KG1 (cell line): Measurements from ENCODE around the gene HNRNPR.
"Not testable (repeated sequence)": the region's sequence is repeated elsewhere in the genome, so short reads cannot be mapped to it uniquely, and the experiment has no call there.

Experiments
- DNase-seq: peaks from one replicate; lab custom pipeline; 2025; lab: John Stamatoyannopoulos, UW

Gene HNRNPR

DNA sequence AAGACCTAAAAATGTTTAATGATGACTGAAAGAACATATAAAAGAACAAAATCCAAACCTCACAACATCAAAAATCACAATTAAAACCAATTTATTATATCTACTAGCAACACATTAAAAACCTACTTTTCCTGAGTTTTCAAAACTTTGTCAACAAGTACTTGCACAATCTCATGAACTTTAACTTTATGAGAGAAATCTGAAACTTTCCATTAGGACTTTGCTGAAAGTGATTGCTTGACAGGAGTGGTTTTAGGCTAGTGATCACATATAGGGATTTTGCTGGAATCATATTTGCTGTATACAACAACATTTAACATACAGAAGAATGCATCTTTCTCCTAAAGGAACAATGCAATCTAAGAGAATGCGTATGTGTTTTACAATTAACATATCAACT, 13.2 kb downstream of the HNRNPR start:
- no peak for DNase-seq

DNA sequence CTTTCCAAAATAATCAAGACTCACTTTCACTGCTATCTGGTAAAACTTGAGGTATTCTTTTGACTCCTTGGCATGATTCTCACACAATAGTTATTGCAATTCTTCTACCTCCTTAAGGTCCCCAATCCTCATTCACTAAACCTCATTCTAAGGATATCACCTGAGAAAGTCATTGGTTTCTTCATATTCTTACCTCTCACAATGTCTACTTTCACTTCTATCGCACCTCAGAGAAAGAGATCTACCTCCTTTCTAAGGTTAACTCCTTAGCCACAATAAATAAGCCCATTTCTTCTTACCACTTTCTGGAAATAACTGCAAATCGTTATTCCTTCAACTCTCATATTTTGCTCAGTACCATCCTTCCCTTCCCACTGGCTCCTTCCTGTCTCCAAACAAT, 18.7 kb downstream of the HNRNPR start:
- DNase-seq: no peak

DNA sequence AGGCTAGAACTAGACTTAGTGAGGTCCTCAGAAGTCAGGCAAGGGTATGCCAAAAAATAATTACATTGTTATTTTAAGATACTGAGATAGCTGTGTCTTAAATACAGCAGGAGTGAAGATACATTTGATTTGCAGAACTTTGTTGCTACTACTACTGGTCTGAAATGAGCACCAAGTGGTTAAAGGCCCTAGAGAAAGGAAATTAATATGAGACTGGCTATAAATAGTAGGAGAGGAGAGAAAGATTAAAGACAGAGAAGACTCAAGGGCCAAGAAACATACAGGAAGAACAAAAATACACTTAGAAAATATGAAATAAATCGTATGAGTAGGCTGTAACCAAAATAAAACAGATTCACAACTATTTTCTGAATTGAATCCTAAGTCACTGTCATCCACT, 21.3 kb downstream of the HNRNPR start:
- DNase-seq: no peak

DNA sequence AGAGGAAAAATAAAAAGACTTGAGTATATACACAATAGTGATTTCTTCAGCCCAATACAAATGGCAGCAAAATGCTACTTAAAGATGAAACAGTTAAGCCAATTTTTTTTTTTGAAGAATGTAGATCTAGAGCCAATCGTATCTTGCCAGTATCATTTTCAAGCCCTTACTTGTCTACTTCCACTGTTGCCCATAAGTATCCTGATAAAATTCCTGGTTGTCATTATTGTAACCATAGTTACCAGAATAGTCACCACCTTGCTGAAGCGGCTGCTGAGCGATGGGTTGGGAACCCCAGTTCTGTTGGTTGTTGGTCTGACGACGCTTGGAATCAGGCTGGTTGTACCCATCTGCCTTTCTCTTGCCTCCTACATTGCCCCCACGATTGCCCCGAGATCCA, 33.8 kb downstream of the HNRNPR start:
- DNase-seq: not testable (repeated sequence)

DNA sequence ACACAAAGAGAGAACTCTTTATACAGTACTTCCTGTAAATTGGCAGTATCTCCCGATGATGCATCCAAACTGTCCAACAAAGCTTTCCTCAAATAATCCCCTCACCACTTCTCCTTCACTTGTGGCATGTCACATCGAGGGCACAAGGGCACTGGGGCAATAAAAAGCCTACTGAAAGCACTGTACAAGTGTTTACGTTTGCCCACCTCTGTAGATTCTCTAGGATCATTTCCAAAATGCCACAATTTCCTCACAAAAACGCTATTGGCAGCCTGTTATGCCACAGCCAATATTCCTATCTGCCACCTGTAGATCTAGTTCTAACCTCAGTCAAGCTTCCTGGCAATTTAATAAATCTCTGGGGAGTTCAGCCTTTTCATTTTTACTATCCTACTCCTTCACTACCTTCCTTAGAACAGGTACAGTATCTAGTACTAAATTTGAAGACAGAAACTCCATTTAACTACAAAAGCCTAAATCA, 39.9 kb downstream of the HNRNPR start:
- no peak for DNase-seq

DNA sequence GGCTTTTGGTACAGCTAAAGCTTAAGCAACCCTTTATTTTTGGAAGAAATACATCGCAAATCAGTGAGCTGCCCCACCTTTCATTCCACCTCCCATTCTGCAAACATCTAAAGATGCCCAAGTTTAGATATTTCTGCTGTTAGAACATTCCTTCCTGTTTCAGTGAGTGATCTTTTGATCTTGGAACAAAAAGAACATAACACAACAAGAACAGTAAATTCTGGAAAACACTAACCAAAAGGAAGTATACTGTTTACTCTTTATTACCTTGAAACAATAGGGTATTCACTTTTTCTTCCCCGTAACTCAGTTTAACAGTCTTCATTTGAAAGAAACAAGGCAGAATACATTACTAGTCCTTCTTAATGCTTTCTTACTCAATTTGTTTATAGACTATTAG, 40.6 kb downstream of the HNRNPR start:
- no peak for DNase-seq

DNA sequence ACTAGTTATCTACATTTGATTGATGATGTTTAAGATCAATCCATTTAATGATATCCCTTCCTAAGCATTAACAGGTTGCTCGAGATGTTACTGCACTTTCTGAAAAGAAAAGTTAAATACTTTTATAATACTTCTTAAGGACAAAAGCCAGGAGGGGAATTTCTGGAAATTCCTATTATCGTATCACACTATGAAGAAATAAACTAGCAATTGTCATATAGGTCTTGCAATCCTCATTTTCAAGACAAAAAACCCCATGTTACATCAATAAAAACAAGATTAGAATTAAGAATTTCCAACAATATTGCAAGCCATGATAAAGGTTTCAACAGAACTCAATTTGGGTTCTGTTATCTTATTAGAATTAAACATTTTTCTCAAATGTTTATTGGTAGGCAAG, 47.2 kb downstream of the HNRNPR start:
- no peak for DNase-seq

DNA sequence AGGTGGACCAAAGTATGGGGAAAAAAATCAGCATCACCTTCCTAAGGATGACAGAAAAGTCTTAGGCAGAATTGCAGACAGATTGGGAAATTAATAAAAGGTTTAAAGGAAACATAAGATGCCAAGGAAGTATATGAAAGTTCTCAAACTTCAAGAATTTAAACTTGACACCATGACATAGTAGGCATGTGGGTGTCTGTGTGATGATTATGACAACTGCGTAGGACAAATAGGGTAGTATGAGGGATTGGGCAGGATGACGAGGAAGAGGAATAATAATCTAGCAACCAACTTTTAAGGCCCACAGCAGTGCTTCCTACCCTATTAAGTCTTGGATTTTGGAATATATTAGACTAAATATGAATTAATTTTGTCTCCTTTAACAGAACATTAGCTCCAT, 52.4 kb downstream of the HNRNPR start:
- no peak for DNase-seq

DNA sequence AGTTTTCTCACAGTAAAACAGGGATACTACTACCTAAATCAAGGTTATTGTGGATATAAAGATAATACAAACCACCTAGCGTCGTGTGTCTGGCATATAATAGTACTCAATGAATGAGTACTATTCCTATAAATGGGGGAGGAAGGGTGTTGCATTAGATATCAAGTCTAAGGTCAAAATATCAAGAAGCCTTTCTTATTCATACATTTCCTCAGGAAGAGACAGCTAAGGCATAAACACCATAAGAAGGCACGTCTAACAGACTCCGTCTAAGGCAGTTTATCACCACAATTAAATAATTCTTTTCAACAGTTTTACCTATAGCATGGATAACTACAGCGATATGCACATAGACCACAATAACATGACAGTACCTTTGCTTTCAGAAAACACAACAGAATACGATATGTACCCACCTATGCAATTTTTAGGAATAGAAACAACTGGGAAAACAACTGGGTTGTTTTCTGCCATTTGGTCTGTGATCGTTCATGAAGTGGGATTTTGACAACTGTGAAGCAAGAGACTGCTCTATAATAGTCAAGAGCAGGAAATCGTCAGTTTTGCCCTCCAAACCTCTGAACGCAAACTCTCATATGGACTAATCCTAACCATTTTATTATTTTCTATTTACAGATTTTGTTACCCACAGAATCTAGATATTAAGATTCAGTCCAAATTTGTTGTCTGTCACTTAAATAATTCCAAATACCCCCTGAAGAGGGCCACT, 53.1 kb downstream of the HNRNPR start:
- no peak for DNase-seq

DNA sequence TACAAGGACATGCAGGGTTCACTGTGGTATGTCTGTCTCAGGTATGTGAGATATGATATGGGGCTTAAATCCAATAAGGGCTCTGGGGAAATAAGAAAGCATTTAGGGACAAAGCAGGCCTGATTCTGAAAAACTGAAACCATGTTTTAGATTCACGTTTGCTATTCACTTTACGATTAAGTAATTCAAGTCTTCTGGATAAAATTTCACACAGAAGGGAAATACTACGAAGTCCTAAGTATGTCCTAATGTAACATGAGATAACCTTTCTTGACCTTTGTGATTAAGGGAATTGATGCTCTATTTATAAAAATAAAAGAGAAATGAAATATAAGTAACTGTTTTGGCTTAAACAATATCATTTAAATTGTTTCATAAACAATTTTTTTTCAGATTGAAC, 55.4 kb downstream of the HNRNPR start:
- DNase-seq: no peak

DNA sequence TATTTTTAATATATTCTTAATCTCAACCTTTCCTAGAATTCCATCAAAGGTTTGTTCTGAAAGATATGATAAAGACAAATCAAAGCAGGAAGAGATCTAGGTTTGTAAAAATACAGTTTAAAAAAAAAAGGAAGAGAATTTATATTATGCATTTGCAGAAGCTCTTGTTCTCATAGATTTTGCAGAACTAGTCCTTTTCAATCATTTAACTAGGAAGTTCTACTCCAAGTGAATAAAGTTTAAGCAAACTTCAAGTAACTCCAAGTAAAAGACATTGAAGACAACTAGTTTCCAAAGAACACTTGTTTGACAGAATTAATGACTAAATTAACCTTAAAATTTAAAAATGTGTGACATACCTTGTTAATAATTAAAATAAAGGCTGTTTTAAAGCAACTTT, 55.9 kb downstream of the HNRNPR start:
- no peak for DNase-seq

DNA sequence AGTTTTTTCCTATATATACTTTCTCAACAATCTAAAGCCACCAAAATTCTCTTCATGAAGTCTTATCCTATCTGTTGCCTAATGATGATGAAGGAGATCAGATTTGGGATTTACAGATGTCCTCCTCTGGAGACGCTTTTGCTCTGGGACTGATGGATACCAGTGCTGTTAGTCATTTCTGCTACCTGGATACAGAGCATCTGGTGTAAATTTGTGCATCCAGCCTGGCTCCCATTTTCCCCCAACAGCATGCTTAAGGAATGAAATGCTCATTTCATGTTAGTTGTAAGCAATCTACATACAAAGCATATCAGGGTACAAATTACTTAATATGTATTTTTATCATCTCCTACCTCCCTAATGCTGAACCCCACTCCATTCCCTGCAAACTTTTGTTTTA, 57.7 kb downstream of the HNRNPR start:
- DNase-seq: no peak

DNA sequence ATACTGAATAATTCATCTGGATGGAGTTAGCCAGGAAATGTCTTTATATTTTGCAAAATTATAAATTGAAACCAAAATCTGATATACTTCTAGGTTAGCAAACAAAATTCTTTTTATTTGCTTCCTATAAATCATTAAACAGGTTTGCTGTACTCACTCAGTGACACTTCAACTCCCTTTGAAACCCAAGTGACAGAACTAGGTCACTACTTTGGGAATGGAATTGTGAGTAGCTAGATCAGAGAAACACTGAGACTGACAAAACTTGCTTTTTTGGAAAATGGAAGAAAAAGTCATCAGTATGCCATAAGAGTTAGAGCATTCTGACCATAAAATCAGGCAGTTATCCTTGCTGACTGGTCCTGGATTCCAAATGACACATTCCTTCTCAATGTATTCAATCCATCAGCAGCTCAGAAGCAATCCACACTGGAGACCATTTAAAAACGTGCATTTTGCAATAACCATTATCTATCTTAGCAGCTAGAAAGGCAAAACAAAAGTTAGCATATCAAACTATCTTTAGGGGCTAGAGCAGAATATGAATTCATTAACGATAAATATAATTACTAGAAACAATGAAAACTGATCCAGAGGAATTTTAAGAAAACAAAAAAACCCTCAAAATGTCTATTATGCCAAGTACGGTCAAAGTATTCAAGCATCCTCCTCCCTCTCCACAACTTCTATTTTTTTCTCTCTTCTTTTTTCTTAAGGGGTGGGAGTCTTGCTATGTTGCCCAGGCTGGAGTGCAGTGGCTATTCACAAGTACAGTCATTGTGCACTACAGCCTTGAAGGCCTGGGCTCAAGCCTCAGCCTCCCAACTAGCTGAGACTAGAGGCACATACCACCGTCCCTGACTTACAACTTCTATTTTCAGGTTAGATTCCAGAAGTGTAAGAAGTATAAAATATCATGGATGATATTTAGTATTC, 60.1 kb downstream of the HNRNPR start:
- no peak for DNase-seq

DNA sequence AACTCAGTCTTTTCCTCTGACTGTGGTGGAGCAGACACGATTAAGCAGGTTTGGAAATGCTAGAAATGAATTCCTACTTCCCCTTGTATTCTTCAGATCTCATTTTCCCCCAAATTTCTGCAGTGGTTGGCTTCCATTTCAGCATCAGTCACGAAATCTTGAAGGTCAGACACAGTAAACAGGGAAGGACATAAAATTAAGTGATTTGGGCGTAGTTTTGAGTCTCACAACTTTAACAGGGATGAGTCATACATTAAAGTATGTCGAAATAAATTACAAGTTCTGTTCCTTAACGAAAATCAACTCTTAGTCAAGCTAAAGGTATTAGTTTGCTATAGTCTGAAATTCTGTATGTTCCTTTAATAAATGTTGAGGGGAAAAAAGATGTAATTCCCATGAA, 61.1 kb downstream of the HNRNPR start:
- no peak for DNase-seq

DNA sequence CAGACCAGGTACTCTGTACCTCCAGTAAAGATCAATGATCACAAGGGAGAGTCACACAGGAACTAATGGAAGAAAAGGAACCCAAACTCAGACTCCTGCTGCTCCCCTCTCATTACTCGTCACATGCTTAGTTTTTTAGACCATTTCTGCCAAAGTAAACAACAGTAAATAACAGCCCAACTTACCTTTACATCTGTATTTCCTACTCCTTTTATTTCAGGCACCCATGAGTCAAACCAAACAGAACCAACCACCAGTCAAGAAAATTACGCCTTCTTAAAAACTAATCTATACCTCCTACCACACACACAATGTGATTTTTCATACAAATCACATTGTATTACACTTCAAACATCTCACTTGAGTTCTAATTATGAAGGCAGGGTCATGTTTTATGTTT, 65.4 kb downstream of the HNRNPR start:
- no peak for DNase-seq

DNA sequence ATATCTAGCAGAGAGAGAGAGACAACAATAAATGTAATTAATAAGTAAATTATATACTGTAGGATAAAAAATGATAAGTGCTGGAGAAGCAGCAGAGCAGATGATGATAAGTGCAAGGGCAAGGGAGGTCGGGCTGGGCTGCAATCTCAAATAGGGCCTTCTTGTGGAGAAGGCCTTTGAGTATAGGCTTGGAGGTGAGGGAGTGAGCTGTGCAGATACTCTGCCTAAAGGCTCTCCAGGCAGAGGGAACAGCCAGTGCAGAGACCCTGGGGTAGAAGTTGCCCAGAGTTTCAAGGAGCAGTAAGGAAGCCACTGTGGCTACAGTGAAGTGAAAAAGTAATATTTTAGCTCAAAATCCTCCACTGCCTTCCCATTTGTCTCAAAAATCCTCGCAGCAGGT, 67.6 kb downstream of the HNRNPR start:
- DNase-seq: no peak

DNA sequence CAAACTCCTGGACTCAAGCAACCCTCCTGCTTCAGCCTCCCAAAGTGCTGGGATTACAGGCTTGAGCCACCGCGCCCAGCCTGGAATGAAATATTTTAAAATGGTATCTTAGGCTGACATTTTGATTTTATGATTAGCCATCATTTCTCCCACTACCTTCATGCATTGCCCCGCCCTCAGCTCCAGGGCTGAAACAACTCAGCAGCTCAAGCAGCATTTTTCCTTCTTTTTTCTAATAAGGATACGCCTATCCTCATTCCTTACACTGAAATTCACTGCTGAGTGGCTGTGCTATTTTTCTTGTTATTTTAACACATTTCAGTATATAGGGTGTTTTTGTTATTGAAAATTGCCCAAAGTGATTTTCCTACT, 70.0 kb downstream of the HNRNPR start:
- DNase-seq: no peak

DNA sequence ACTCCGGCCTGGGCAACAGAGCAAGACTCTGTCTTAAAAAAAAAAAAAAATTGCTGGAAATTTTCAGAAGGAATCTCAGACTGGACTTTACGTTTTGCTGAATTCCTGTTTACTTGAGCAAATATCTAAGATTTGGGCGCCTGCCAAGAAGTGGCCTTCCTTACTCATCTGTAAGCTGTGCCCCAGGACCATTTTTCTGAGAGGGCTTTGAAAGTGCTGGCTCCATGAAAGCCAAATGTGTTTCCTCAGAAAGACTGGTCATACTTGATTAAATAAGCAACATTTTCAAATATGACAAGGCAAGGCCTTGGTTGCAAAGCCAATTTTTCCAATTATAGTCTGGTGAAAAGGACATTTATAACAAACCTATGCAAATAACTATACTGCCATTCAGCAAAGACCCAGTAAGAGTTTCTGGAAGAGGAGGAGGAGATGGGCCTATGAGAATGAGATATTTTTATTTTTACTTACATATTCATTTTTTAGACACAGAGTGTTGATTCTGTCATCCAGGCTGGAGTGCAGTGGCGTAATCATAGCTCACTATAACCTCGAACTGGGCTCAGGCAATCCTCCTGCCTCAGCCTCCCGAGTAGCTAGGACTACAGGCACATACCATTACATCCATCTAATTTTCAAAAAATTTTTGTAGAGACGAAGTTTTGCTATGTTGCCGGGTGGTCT, 70.5 kb downstream of the HNRNPR start:
- DNase-seq: no peak

DNA sequence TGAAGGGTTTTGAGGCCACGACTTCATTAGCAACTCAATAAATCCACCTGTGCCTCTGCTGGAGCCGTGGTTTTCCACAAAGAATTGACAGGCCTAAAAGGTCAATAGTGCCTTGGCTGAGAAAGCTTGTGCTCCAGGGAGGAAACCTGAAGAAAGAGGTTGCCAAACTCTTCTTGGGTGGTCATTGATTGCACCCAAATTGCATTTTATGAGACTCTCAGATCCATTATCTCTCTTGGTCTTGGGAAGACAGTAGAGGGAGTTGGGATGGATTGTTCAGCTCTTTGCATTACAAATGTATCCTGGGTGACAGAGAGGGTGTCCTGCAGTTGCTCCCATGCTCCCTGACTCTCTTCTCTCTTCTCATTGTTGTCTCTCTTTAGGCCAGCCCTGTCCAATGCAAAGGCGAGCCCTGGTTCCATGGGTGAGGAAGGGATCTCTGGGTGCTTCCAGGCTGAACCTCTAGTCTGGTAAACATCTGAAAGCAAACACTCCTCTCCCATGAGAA, 80.7 kb downstream of the HNRNPR start:
- no peak for DNase-seq

DNA sequence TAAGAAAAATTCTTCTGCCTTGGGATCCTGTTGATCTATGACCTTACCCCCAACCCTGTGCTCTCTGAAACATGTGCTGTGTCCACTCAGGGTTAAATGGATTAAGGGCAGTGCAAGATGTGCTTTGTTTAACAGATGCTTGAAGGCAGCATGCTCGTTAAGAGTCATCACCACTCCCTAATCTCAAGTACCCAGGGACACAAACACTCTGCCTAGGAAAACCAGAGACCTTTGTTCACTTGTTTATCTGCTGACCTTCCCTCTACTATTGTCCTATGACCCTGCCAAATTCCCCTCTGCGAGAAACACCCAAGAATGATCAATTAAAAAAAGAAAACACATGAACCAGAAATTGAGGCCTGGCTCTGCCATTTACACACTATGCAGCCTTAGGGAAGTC, 86.0 kb downstream of the HNRNPR start:
- DNase-seq: not testable (repeated sequence)

DNA sequence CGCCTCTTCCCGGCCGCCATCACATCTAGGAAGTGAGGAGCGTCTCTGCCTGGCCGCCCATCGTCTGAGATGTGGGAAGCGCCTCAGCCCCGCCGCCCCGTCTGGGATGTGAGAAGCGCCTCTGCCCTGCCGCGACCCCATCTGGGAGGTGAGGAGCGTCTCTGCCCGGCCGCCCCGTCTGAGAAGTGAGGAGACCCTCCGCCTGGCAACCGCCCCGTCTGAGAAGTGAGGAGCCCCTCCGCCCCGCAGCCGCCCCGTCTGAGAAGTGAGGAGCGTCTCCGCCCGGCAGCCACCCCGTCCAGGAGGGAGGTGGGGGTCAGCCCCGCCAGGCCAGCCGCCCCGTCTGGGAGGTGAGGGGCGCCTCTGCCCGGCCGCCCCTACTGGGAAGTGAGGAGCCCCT, 86.7 kb downstream of the HNRNPR start:
- DNase-seq: not testable (repeated sequence)
